K562 (cell line): ENCODE measurements around the gene RAI14. TPM values are rescaled to one million over a fixed set of nuclear protein-coding genes. Genes with fewer than 3 reads are reported as not detected.

Source experiments
- ATAC-seq: fragments of 200-7000 bp; cut with Tn5 transposase; 3 replicates; pipeline ENCODE4 v1.9.1; 2020; ENCODE audit warnings: moderate library complexity
- BruUV-seq: library from RNA; stranded (reverse); fragments of 400-500 nt; replicated peaks from 2 replicates; lab custom pipeline; 2021; lab: Mats Ljungman, UMichigan
- CTCF ChIA-PET: fragments of 300-600 bp; formaldehyde crosslinking; extraction: SDS; loops from one replicate; lab custom pipeline; 2021; ENCODE audit warnings: low intra/inter-chr PET ratio; lab: Yijun Ruan, JAX
- POLR2A ChIA-PET: fragments of 300-600, 350-650 bp; sonication (Branson Sonifier 250); formaldehyde crosslinking; extraction: SDS; loops from one replicate; lab custom pipeline; 2021; ENCODE audit warnings: antibody characterized with exemption, inconsistent platforms; lab: Yijun Ruan, JAX
- DNase-seq, 4 experiments: peaks; one replicate each; pipeline versions ENCODE4 v3.0.0 to v3.0.0-alpha.2; 2011 to 2018; ENCODE audit warnings: low spot score in 3 of 4, mixed read lengths in 3 of 4; ENCODE audit errors: extremely low read depth in 1 of 4
- FAIRE-seq: peaks from 2 replicates; lab custom pipeline; 2011; peaks lifted over from hg19 to GRCh38; lab: Jason Lieb, UNC
- H2AFZ ChIP-seq: 2 replicates; pipeline ENCODE4 v1.6.0; 2011; ENCODE audit warnings: low read depth, low read length, control low read depth, inconsistent platforms
- H3K27ac ChIP-seq: fragments of 200-600 bp; 3 replicates; pipeline ENCODE4 v1.8.0; 2011; ENCODE audit warnings: low read depth, mild to moderate bottlenecking, control low read depth, inconsistent platforms, low read length, moderate library complexity, mixed read lengths; ENCODE audit errors: extremely low read depth
- H3K27me3 ChIP-seq, 2 experiments: fragments of 300-600 bp in 1 of 2; 2 replicates in 1 of 2; 3 replicates in 1 of 2; pipeline versions ENCODE4 v1.6.0 to v1.8.0; 2011; ENCODE audit warnings: inconsistent platforms in 2 of 2, low read length in 2 of 2, mild to moderate bottlenecking in 1 of 2, mixed read lengths in 1 of 2, moderate library complexity in 1 of 2; ENCODE audit not compliant: control insufficient read depth in 2 of 2, insufficient read depth in 2 of 2
- H3K36me3 ChIP-seq: fragments of 300-600 bp; 3 replicates; pipeline ENCODE4 v1.8.0; 2011; ENCODE audit warnings: mild to moderate bottlenecking, low read length, inconsistent platforms; ENCODE audit not compliant: control insufficient read depth, insufficient read depth
- H3K4me1 ChIP-seq, 2 experiments: fragments of 200-600 bp in 1 of 2; replicated peaks in 1 of 2; 2 replicates in 1 of 2; 3 replicates in 1 of 2; pipeline versions ENCODE4 v1.5.1 to v1.8.0; 2011; ENCODE audit warnings: inconsistent platforms in 2 of 2, low read length in 2 of 2, mild to moderate bottlenecking in 1 of 2, mixed read lengths in 1 of 2, moderate library complexity in 1 of 2; ENCODE audit not compliant: control insufficient read depth in 2 of 2, insufficient read depth in 2 of 2
- H3K4me2 ChIP-seq: 2 replicates; pipeline ENCODE4 v1.6.1; 2011; ENCODE audit warnings: low read length, control low read depth, inconsistent platforms, mixed read lengths; ENCODE audit not compliant: insufficient read depth
- H3K4me3 ChIP-seq: fragments of 200-600 bp; sonication (generic), shearing (Covaris generic); 2 replicates; pipeline ENCODE4 v1.5.1; 2016; ENCODE audit warnings: control low read depth, inconsistent platforms
- H3K79me2 ChIP-seq: fragments of 200-600 bp; 3 replicates; pipeline ENCODE4 v1.8.0; 2011; ENCODE audit warnings: low read length, inconsistent platforms; ENCODE audit not compliant: control insufficient read depth, insufficient read depth
- H3K9ac ChIP-seq, 2 experiments: 2 replicates each; pipeline versions ENCODE4 v1.6.0 to v1.6.1; 2011; ENCODE audit warnings: low read depth in 2 of 2, low read length in 2 of 2, control low read depth in 1 of 2, inconsistent platforms in 1 of 2, mild to moderate bottlenecking in 1 of 2, mixed read lengths in 1 of 2; ENCODE audit not compliant: insufficient read depth in 1 of 2
- H3K9me1 ChIP-seq: one replicate; pipeline ENCODE4 v1.6.0; 2011; ENCODE audit warnings: inconsistent platforms, mild to moderate bottlenecking, low read length, moderate library complexity; ENCODE audit not compliant: control insufficient read depth, insufficient read depth
- H3K9me3 ChIP-seq: replicated peaks from 2 replicates; pipeline ENCODE4 v1.5.1; 2011; ENCODE audit warnings: low read depth, low read length, inconsistent platforms; ENCODE audit not compliant: control insufficient read depth, insufficient read depth
- H4K20me1 ChIP-seq: replicated peaks from 2 replicates; pipeline ENCODE4 v1.6.1; 2011; ENCODE audit warnings: low read length, inconsistent platforms, mixed read lengths; ENCODE audit not compliant: control insufficient read depth, insufficient read depth
- BRD4 ChIP-seq: fragments of 200-600 bp; sonication (generic); IDR thresholded peaks from 2 replicates; pipeline ENCODE4 v1.6.1; 2017; ENCODE audit warnings: inconsistent platforms
- CBX5 ChIP-seq: IDR thresholded peaks from 2 replicates; pipeline ENCODE4 v1.6.1; 2014; ENCODE audit warnings: low read depth, borderline replicate concordance
- CTCF ChIP-seq, 3 experiments: IDR thresholded peaks in 2 of 3; conservative IDR thresholded peaks in 1 of 3; 2 replicates each; pipeline ENCODE4 v1.5.1; 2011 to 2012; ENCODE audit warnings: low read length in 3 of 3, mild to moderate bottlenecking in 3 of 3, control low read depth in 2 of 3, improper control_type of control experiment in 1 of 3, inconsistent platforms in 1 of 3, low read depth in 1 of 3, mixed read lengths in 1 of 3, moderate library complexity in 1 of 3; ENCODE audit not compliant: insufficient read depth in 2 of 3
- ERF ChIP-seq: fragments of 450-650 bp; formaldehyde crosslinking; IDR thresholded peaks from 2 replicates; pipeline ENCODE4 v1.4.0; 2020; ENCODE audit warnings: mild to moderate bottlenecking, mixed read lengths
- FOXK1 ChIP-seq: sonication (generic); formaldehyde crosslinking; IDR thresholded peaks from 2 replicates; pipeline ENCODE4 v1.8.0; 2022; ENCODE audit warnings: missing genetic modification reagents, mild to moderate bottlenecking, borderline replicate concordance
- GTF2B ChIP-seq: IDR thresholded peaks from 2 replicates; pipeline ENCODE4 v1.6.1; 2011; ENCODE audit not compliant: insufficient read length; ENCODE audit errors: extremely low read depth
- ID3 ChIP-seq, 2 experiments: fragments of 250-450 bp in 1 of 2; fragments of 450-650 bp in 1 of 2; sonication (Bioruptor Pico) in 1 of 2; IDR thresholded peaks; 2 replicates each; pipeline versions ENCODE4 v1.6.1 to v1.8.0; 2016 to 2021; ENCODE audit warnings: mild to moderate bottlenecking in 2 of 2, moderate library complexity in 2 of 2, missing compliant biosample characterization in 1 of 2, missing genetic modification characterization in 1 of 2
- NFXL1 ChIP-seq: fragments of 450-650 bp; formaldehyde crosslinking; IDR thresholded peaks from 2 replicates; pipeline ENCODE4 v1.4.0; 2021; ENCODE audit warnings: mild to moderate bottlenecking
- PHF8 ChIP-seq: fragments of 200-600 bp; sonication (generic); IDR thresholded peaks from 2 replicates; pipeline ENCODE4 v1.6.1; 2012; ENCODE audit warnings: mixed run types, mild to moderate bottlenecking, inconsistent platforms, low read length, moderate library complexity, borderline replicate concordance
- SETDB1 ChIP-seq: IDR thresholded peaks from one replicate; pipeline ENCODE4 v1.6.1; 2012; ENCODE audit warnings: low read length, control low read depth, inconsistent platforms
- SREBF1 ChIP-seq: fragments of 150-350 bp; IDR thresholded peaks from 2 replicates; pipeline ENCODE4 v1.6.1; 2014; ENCODE audit warnings: antibody characterized with exemption, low read depth, low read length, borderline replicate concordance
- YBX1 ChIP-seq: fragments of 450-650 bp; IDR thresholded peaks from 2 replicates; pipeline ENCODE4 v1.7.1; 2016; ENCODE audit warnings: mild to moderate bottlenecking
- ZKSCAN8 ChIP-seq: fragments of 200-800 bp; sonication (Bioruptor generic); IDR thresholded peaks from 2 replicates; pipeline ENCODE4 v1.6.1; 2016; ENCODE audit warnings: missing genetic modification characterization, missing compliant biosample characterization
- ZNF395 ChIP-seq: fragments of 200-800 bp; sonication (Bioruptor generic); IDR thresholded peaks from 2 replicates; pipeline ENCODE4 v1.6.1; 2017; ENCODE audit warnings: missing genetic modification characterization, missing compliant biosample characterization
- ZNF766 ChIP-seq: fragments of 200-800 bp; sonication (Bioruptor generic); conservative IDR thresholded peaks from 2 replicates; pipeline ENCODE4 v1.6.1; 2016; ENCODE audit warnings: missing genetic modification characterization, missing compliant biosample characterization
- WGBS: fragments of 100-300 bp; shearing (Covaris generic); methylation state at CpG from one replicate; pipeline ENCODE4 v1.1.6; 2016; ENCODE audit warnings: low coverage, mixed read lengths; ENCODE audit not compliant: insufficient coverage; ENCODE audit errors: missing lambda C conversion rate; 5-methylcytosine and 5-hydroxymethylcytosine counted together
- in situ Hi-C: fragments of 300-500 bp; cut with MboI; formaldehyde crosslinking; loops from 4 replicates; pipeline ENCODE4 v1.15.0; 2018; ENCODE audit warnings: inconsistent platforms, mixed read lengths
- intact Hi-C: fragments of 100-400 bp; cut with micrococcal nuclease; formaldehyde crosslinking; loops from 2 replicates; pipeline ENCODE4 v1.14.2; 2022
- polyA plus RNA-seq, 8 experiments: library from polyadenylated mRNA; depleted of rRNA in 4 of 8; stranded (reverse) in 5 of 8; unstranded in 3 of 8; fragments of >200 nt; fragmentation: Nextera tagmentation in 2 of 8; fragmentation: Illumina TruSeq in 1 of 8; extraction: Ambion mirVana in 2 of 8; extraction: Trizol in 1 of 8; gene quantifications; 2 replicates each; pipeline versions ENCODE4 v1.2.1 to v1.2.3, GENCODE V29; 2011 to 2014; ENCODE audit warnings: inconsistent platforms in 1 of 8, missing spikeins in 1 of 8
- total RNA-seq, 7 experiments: library from RNA; depleted of rRNA in 6 of 7; stranded (reverse); fragments of >200 nt in 6 of 7; fragmentation: Illumina TruSeq in 2 of 7; extraction: Trizol in 2 of 7; gene quantifications; 2 replicates each; pipeline versions ENCODE4 v1.2.1 to v1.2.3, GENCODE V29; 2011 to 2021; ENCODE audit warnings: low replicate concordance in 1 of 7

RAI14 gene
- total and polyA plus RNA-seq, 9 of the 15 experiments (the other 6 are each of a cell fraction or from before 2014, with no cell fraction given) = 11.3 to 82.5 (median 34.8) TPM

- no peak for TF ChIP-seq SETDB1
- no peak for TF ChIP-seq ZKSCAN8 (CRISPR knock-in tag)
- no peak for TF ChIP-seq NFXL1 (CRISPR knock-in tag)
- TF ChIP-seq SREBF1 = no peak
- no peak for TF ChIP-seq BRD4
Observed at GRCh38 chr5:34728236-34728635, 72.1 kb downstream of the RAI14 start (continued).

- no TSS peak for BruUV-seq
- peaks cover 3% of the 10 kb centered on the region; the same call in 1 of the 3 replicates for H3K36me3 ChIP-seq
- H4K20me1 ChIP-seq = no peaks in the 10 kb centered on the region
- intact Hi-C loops (no loop called here), in situ Hi-C loops (no loop called here)
- 40% methylated on average over 6 of the region's 6 CpGs for WGBS
- DNase-seq (peak in 2 of 4 experiments; percentile 27 to 52), ATAC-seq (peak; percentile 94), FAIRE-seq (peak; percentile 51)
- CTCF ChIA-PET = interaction anchor here (0.6 kb wide), 1 partner anchor 361 kb away, joined by 3 read pairs; no protein-coding TSS in a partner anchor
- H3K27me3 ChIP-seq = no peaks in the 10 kb centered on the region
- no peaks in the 10 kb centered on the region for H3K79me2 ChIP-seq
- H3K9me1 ChIP-seq = no peaks in the 10 kb centered on the region
- H3K4me3 ChIP-seq = no peak overlapping the region
- no peaks in the 10 kb centered on the region for H3K9me3 ChIP-seq
- peak overlapping the region in 1 of 2 experiments; percentile 82; a peak in 2 of 4 replicates for H3K9ac ChIP-seq
- POLR2A ChIA-PET = no interaction called here
- peak overlapping the region; percentile 51; the same call in 2 of the 3 replicates for H3K27ac ChIP-seq
- peaks cover 6 to 9% of the 10 kb centered on the region in 2 experiments; a peak in 3 of 5 replicates for H3K4me1 ChIP-seq
- peak overlapping the region; percentile 69 for H3K4me2 ChIP-seq
- H2AFZ ChIP-seq = peak overlapping the region; percentile 54; the same call in 1 of the 2 replicates
- TF ChIP-seq GTF2B (no peak), ID3 (CRISPR knock-in tag; IDR thresholded peaks at IDR 0.05) (no peak), ID3 (tag; IDR thresholded peaks at IDR 0.05) (0 out of 2 replicates have a peak, but pooled peaks have one; percentile 42), CBX5 (no peak), CTCF (IDR thresholded peaks at IDR 0.05 in 2 of 3, conservative IDR thresholded peaks at IDR 0.05 in 1 of 3; ENCODE audit: insufficient read depth in 2 of 3, low read depth in 1 of 3, low read length in 3 of 3) (0 out of 6 replicates have a peak, but pooled peaks of 1 of the 3 experiments have one; percentile 1), ERF (no peak), ZNF395 (CRISPR knock-in tag) (no peak), FOXK1 (no peak), YBX1 (no peak), PHF8 (peak; percentile 24; the same call in 1 of the 2 replicates), ZNF766 (peak; percentile 53; the same call in 1 of the 2 replicates)
Observed at GRCh38 chr5:34731435-34732232, 75.5 kb downstream of the RAI14 start.
